Esophagus muscularis mucosa (tissue), 4 donors: ENCODE data around the gene EFNB3. TPM values are rescaled to one million over a fixed set of nuclear protein-coding genes. Genes with fewer than 3 reads are reported as not detected.

Experiments
- DNase-seq: peaks from one replicate; pipeline ENCODE4 v3.0.0-alpha.2; 2017; ENCODE audit errors: extremely low spot score
- H3K27ac ChIP-seq, 4 donors: fragments of 200-600 bp; sonication (generic); replicated peaks in 1 of 4; 1 replicate in 3 of 4; 2 replicates in 1 of 4; pipeline ENCODE4 v1.5.1; 2016 to 2019; ENCODE audit warnings: mild to moderate bottlenecking in 1 of 4
- H3K27me3 ChIP-seq, 4 donors: fragments of 200-600 bp; sonication (generic); one replicate each; pipeline versions ENCODE4 v1.5.1 to v1.6.0; 2016 to 2019
- H3K36me3 ChIP-seq, 4 donors: fragments of 200-600 bp; sonication (generic); one replicate each; pipeline ENCODE4 v1.5.1; 2016 to 2019
- H3K4me1 ChIP-seq, 4 donors: fragments of 200-600 bp; sonication (generic); one replicate each; pipeline ENCODE4 v1.5.1; 2016 to 2019
- H3K4me3 ChIP-seq, 4 donors: fragments of 200-600 bp; sonication (generic); 1 replicate in 2 of 4; 2 replicates in 2 of 4; pipeline ENCODE4 v1.5.1; 2016 to 2019; ENCODE audit warnings: mild to moderate bottlenecking in 4 of 4, moderate library complexity in 1 of 4
- H3K9me3 ChIP-seq, 4 donors: fragments of 200-600 bp; sonication (generic); 1 replicate in 3 of 4; 2 replicates in 1 of 4; pipeline ENCODE4 v1.5.1; 2016 to 2019
- EP300 ChIP-seq: sonication (generic); formaldehyde crosslinking; IDR thresholded peaks from one replicate; pipeline ENCODE4 v1.6.1; 2017; ENCODE audit warnings: antibody characterized with exemption
- POLR2A ChIP-seq: fragments of 450-650 bp; IDR thresholded peaks from one replicate; pipeline ENCODE4 v1.6.1; 2017; ENCODE audit warnings: antibody characterized with exemption, moderate library complexity, mild to moderate bottlenecking, low read depth
- POLR2AphosphoS5 ChIP-seq, 2 donors: sonication (generic); formaldehyde crosslinking; IDR thresholded peaks; one replicate each; pipeline ENCODE4 v1.6.1; 2017; ENCODE audit warnings: antibody characterized with exemption in 2 of 2
- WGBS: methylation state at CpG from one replicate; pipeline ENCODE4 v1.1.5; 2018; 5-methylcytosine and 5-hydroxymethylcytosine counted together
- intact Hi-C: fragments of 100-400 bp; cut with DNase I; formaldehyde crosslinking; loops from one replicate; pipeline ENCODE4 v1.15.1; 2023
- total RNA-seq, 4 donors: library from RNA; depleted of rRNA; stranded (reverse); fragments of >200 nt; gene quantifications; one replicate each; pipeline versions ENCODE4 v1.1.0 to v1.2.1, GENCODE V29; 2016
- TF ChIP-seq, protein P1 (sequence below), 3 experiments: fragments of 200-600 bp in 2 of 3; fragments of 450-650 bp in 1 of 3; sonication (generic) in 2 of 3; IDR thresholded peaks; one replicate each; pipeline ENCODE4 v1.5.1; 2017 to 2019; ENCODE audit warnings: antibody characterized with exemption in 3 of 3, mild to moderate bottlenecking in 2 of 3, moderate library complexity in 1 of 3

Gene EFNB3
- total RNA-seq, 4 donors from 2014 or later, result 0.17 to 0.42 (median 0.33) TPM

DNA sequence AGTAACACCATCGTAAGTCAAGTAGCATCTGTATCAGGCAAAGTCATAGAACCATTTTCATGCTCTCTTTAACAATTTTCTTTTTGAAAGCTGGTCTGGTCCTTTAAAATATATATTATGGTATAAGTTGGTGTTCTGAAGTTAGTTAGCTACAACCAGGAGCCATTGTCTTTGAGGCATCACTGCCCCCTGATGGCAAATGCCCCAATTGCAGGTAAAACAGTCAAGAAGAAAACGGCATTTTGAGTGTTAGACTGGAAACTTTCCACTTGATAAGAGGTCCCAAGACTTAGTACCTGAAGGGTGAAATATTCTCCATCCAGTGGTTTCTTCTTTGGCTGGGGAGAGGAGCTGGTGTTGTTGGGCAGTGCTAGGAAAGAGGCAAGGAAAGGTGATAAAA is 31.8 kb upstream of the EFNB3 start:
- Histone ChIP-seq H3K27ac (no peak overlapping the region), H3K4me3 (no peak overlapping the region), H3K36me3 (peaks cover 58 to 83% (median 80%) of the 10 kb centered on the region in 4 donors), H3K4me1 (no peaks in the 10 kb centered on the region), H3K9me3 (peaks cover 0 to 7% (median 3%) of the 10 kb centered on the region in 4 donors), H3K27me3 (no peaks in the 10 kb centered on the region)
- WGBS, result 90% methylated on average over 2 of the region's 2 CpGs
- intact Hi-C loops, result no loop called here
- no peak for DNase-seq
- TF ChIP-seq, protein P1, sequence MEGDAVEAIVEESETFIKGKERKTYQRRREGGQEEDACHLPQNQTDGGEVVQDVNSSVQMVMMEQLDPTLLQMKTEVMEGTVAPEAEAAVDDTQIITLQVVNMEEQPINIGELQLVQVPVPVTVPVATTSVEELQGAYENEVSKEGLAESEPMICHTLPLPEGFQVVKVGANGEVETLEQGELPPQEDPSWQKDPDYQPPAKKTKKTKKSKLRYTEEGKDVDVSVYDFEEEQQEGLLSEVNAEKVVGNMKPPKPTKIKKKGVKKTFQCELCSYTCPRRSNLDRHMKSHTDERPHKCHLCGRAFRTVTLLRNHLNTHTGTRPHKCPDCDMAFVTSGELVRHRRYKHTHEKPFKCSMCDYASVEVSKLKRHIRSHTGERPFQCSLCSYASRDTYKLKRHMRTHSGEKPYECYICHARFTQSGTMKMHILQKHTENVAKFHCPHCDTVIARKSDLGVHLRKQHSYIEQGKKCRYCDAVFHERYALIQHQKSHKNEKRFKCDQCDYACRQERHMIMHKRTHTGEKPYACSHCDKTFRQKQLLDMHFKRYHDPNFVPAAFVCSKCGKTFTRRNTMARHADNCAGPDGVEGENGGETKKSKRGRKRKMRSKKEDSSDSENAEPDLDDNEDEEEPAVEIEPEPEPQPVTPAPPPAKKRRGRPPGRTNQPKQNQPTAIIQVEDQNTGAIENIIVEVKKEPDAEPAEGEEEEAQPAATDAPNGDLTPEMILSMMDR (IDR thresholded peaks at IDR 0.05), result peak in 1 of 3 experiments; percentile 14
- TF ChIP-seq EP300, result no peak

DNA sequence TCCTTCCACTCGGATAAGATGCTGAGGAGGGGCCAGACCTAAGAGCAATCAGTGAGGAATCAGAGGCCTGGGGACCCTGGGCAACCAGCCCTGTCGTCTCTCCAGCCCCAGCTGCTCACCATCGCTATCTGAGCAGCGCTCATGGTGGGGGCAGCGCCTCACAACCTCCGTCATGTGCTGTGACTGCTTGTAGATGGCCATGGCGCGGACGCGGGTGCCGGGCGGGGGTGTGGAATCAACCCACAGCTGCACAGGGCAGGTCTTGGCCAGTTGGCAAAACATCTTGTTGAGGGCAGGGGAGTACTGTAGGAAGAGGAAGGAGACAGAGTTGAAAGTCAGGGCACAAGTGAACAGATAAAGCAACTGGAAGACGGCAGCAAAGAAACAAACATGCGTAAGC is 30.1 kb upstream of the EFNB3 start:
- TF ChIP-seq POLR2AphosphoS5 (IDR thresholded peaks at IDR 0.05) (no peak), POLR2A (no peak), EP300 (no peak)
- TF ChIP-seq, protein P1 (IDR thresholded peaks at IDR 0.05), result no peak
- no peaks in the 10 kb centered on the region for H3K4me1 ChIP-seq
- 89% methylated on average over 14 of the region's 14 CpGs for WGBS
- DNase-seq, result no peak
- intact Hi-C loops, result no loop called here
- H3K4me3 ChIP-seq, result no peak overlapping the region
- no peaks in the 10 kb centered on the region for H3K27me3 ChIP-seq
- no peak overlapping the region for H3K27ac ChIP-seq
- H3K36me3 ChIP-seq, result peaks cover 46 to 66% (median 63%) of the 10 kb centered on the region in 4 donors
- H3K9me3 ChIP-seq, result peaks cover 0 to 7% (median 3%) of the 10 kb centered on the region in 4 donors

DNA sequence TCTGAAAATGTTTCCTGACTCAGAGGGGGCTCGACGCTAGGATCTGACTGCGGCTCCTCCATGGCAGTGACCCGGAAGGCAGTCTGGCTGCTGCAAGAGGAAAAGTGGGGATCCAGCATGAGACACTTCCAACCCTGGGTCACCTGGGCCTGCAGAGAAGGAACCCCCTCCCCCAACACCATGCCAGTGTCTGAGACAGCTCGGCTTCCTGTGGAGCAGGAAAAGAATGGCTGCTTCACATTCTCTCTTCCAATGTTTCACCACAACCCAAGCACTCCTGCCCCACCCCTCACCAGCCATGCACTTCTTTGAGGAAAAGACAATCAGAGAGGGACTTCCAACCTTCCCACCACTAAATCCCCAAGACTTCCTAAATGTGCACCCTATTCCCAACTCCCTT is 28.5 kb upstream of the EFNB3 start:
- no peaks in the 10 kb centered on the region for H3K27me3 ChIP-seq
- H3K4me1 ChIP-seq, result no peaks in the 10 kb centered on the region
- no peak overlapping the region for H3K4me3 ChIP-seq
- no peak overlapping the region for H3K27ac ChIP-seq
- 86% methylated on average over 5 of the region's 5 CpGs for WGBS
- no peak for DNase-seq
- intact Hi-C loops, result no loop called here
- peaks cover 0 to 7% (median 3%) of the 10 kb centered on the region in 4 donors for H3K9me3 ChIP-seq
- peaks cover 37 to 50% (median 48%) of the 10 kb centered on the region in 4 donors for H3K36me3 ChIP-seq
- no peak for TF ChIP-seq POLR2A
- TF ChIP-seq POLR2AphosphoS5 (IDR thresholded peaks at IDR 0.05), result no peak
- TF ChIP-seq, protein P1 (IDR thresholded peaks at IDR 0.05), result no peak
- TF ChIP-seq EP300, result no peak

DNA sequence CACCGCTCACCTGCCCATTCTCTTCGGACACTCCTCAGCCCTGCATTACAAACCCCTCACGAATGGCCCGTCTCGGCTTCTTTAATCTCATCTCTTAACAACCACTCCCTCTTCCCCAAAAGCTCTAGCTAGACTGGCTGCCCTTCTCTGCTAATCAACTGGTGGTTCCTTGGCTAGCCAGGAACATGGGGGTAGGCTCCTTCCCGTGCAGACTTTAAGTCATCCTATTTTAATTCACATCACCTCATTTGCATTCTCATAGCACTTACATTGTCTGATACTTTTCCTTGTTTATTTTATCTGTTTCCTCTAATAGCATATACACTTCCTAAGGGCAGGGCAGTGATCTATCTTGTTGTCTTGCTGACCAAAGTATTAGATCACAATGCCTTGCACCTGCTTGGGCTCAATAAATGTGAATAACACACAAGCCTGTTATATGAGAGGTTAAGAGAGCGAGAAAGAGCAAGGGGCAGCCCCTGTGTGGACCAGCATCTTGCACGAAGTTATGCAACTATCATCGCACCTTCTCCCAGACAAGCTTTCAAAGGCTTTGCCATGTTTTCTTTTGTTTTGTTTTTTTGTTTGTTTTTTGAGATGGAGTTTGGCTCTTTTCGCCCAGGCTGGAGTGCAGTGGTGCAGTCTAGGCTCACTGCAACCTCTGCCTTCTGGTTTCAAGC is 27.5 kb upstream of the EFNB3 start:
- intact Hi-C loops, result no loop called here
- no peak overlapping the region for H3K27ac ChIP-seq
- WGBS, result 81% methylated on average over 10 of the region's 10 CpGs
- H3K4me3 ChIP-seq, result no peak overlapping the region
- TF ChIP-seq POLR2A (no peak), EP300 (no peak), POLR2AphosphoS5 (IDR thresholded peaks at IDR 0.05) (no peak)
- TF ChIP-seq, protein P1 (IDR thresholded peaks at IDR 0.05), result no peak
- H3K4me1 ChIP-seq, result no peaks in the 10 kb centered on the region
- H3K36me3 ChIP-seq, result peaks cover 34 to 40% (median 38%) of the 10 kb centered on the region in 4 donors
- H3K27me3 ChIP-seq, result no peaks in the 10 kb centered on the region
- DNase-seq, result no peak
- H3K9me3 ChIP-seq, result peaks cover 0 to 7% (median 3%) of the 10 kb centered on the region in 4 donors
